ENCODE data around the gene SLC12A4. TPM values are rescaled to one million over a fixed set of nuclear protein-coding genes. Genes with fewer than 3 reads are reported as not detected.
"Not testable (repeated sequence)": the region's sequence is repeated elsewhere in the genome, so short reads cannot be mapped to it uniquely, and the experiment has no call there.

Gene SLC12A4
- total and polyA plus RNA-seq, 9 donors = 27.7 to 85.6 (median 48.7) TPM

DNA sequence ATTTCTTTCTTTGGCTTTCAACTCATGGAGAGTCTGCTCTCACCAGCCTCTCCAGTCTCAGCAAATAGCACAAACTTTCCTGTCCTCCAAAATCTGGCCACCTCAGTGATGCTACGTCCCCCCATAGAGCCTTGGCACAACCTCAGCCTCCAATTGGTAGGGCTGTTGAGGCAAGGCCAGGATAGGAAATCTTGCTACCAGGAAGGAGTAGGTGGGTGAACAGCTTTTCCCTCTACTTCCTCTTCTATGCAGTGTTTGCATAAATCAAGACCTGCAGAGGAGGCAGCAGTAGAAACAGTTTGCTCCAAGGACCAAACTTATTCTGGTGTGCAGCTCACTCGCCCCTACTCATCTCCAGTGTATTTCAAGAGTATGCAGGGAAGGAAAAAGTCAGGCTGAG is 31.5 kb upstream of the SLC12A4 start:
- Histone ChIP-seq H3K27me3 (no peaks in the 10 kb centered on the region), H3K4me3 (no peak overlapping the region), H3K9me3 (no peaks in the 10 kb centered on the region), H3K36me3 (no peaks in the 10 kb centered on the region), H3K27ac (no peak overlapping the region), H3K4me1 (ENCODE audit: insufficient read depth) (no peaks in the 10 kb centered on the region)
- no peak for DNase-seq
- WGBS, 3 donors = 55 to 66% (median 62%) methylated on average over 2 of the region's 2 CpGs
- intact Hi-C loops (cut with DNase I) = loop anchor here in 1 of 4 donors (10.0 kb wide), 1 partner anchor 65 kb away; no protein-coding TSS in a partner anchor
- TF ChIP-seq POLR2A (IDR thresholded peaks at IDR 0.05) (no peak), EP300 (IDR thresholded peaks at IDR 0.05) (no peak)
- TF ChIP-seq, protein P1, sequence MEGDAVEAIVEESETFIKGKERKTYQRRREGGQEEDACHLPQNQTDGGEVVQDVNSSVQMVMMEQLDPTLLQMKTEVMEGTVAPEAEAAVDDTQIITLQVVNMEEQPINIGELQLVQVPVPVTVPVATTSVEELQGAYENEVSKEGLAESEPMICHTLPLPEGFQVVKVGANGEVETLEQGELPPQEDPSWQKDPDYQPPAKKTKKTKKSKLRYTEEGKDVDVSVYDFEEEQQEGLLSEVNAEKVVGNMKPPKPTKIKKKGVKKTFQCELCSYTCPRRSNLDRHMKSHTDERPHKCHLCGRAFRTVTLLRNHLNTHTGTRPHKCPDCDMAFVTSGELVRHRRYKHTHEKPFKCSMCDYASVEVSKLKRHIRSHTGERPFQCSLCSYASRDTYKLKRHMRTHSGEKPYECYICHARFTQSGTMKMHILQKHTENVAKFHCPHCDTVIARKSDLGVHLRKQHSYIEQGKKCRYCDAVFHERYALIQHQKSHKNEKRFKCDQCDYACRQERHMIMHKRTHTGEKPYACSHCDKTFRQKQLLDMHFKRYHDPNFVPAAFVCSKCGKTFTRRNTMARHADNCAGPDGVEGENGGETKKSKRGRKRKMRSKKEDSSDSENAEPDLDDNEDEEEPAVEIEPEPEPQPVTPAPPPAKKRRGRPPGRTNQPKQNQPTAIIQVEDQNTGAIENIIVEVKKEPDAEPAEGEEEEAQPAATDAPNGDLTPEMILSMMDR (IDR thresholded peaks at IDR 0.05) = no peak

DNA sequence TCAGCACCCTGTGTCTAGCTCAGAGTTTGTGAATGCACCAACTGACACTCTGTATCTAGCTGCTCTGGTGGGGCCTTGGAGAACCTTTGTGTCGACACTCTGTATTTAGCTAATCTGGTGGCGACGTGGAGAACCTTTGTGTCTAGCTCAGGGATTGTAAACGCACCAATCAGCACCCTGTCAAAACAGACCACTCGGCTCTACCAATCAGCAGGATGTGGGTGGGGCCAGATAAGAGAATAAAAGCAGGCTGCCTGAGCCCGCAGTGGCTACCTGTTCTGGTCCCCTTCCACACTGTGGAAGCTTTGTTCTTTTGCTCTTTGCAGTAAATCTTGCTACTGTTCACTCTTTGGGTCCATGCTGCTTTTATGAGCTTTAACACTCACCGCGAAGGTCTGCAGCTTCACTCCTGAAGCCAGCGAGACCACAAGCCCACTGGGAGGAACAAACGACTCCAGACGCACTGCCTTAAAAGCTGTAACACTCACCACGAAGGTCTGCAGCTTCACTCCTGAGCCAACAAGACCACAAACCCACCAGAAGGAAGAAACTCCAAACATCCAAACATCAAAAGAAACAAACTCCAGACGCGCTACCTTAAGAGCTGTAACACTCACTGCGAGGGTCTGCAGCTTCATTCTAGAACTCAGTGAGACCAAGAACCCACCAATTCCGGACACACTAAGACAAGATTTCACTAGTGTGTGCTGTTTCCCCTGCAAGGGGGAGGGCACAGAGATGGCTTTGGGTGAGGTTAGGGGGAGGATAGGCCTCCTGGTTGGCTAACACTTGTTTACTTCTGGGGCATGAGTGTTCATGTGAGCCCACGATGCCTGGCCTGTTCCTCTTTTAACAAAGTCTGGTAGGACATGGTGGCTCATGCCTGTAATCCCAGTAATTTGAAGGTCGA is 30.6 kb upstream of the SLC12A4 start, which contains the start of gene DPEP2:
DPEP2 (minus strand) TSS at position 706 of the 910 bp plus-strand sequence. CDS start 6,272 bp downstream, outside the sequence.
- intact Hi-C loops (cut with DNase I) = loop anchor here in 1 of 4 donors (10.0 kb wide), 1 partner anchor 66 kb away; no protein-coding TSS in a partner anchor
- not testable (repeated sequence) for H3K27ac ChIP-seq; DNase-seq; H3K4me1 ChIP-seq (ENCODE audit: insufficient read depth); H3K4me3 ChIP-seq; H3K27me3 ChIP-seq; H3K9me3 ChIP-seq; H3K36me3 ChIP-seq
- 68% methylated on average over 18 of the region's 18 CpGs for WGBS, 3 donors

DNA sequence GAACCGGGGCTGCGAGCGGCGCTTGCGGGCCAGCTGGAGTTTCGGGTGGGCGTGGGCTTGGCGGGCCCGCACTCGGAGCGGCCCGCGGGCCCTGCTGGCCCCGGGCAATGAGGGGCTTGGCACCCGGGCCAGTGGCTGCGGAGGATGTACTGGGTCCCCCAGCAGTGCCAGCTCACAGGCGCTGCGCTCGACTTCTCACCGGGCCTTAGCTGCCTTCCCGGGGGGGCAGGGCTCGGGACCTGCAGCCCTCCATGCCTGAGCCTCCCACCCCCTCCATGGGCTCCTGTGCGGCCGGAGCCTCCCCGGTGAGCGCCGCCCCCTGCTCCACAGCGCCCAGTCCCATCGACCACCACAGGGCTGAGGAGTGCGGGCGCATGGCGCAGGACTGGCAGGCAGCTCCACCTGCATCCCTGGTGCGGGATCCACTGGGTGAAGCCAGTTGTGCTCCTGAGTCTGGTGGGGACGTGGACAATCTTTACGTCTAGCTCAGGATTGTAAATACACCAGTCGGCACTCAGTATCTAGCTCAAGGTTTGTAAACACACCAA is 29.9 kb upstream of the SLC12A4 start:
- not testable (repeated sequence) for DNase-seq; H3K27me3 ChIP-seq; H3K4me3 ChIP-seq; H3K4me1 ChIP-seq (ENCODE audit: insufficient read depth); H3K27ac ChIP-seq; H3K9me3 ChIP-seq; H3K36me3 ChIP-seq
- WGBS, 3 donors = 90 to 95% (median 93%) methylated on average over 31 to 36 of the region's 36 CpGs
- intact Hi-C loops (cut with DNase I) = loop anchor here in 1 of 4 donors (10.0 kb wide), 1 partner anchor 66 kb away; no protein-coding TSS in a partner anchor

DNA sequence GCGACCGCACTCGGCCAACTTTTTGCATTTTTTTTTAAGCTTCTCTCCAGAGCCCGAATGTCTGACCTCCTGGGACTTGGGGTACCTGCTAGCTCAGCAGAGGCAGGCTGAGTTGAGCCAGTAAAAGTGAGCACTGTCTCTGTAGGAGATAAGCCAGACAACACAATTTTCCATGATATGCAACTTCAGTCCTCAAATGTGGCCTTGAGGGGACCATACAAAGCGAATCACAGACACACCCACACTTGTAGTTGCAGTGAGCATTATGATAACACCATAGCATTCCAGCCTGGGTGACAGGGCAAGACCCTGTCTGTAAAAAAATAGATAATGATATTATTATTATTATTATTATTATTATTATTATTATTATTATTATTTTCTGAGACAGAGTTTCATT is 28.2 kb upstream of the SLC12A4 start:
- DNase-seq = no peak

DNA sequence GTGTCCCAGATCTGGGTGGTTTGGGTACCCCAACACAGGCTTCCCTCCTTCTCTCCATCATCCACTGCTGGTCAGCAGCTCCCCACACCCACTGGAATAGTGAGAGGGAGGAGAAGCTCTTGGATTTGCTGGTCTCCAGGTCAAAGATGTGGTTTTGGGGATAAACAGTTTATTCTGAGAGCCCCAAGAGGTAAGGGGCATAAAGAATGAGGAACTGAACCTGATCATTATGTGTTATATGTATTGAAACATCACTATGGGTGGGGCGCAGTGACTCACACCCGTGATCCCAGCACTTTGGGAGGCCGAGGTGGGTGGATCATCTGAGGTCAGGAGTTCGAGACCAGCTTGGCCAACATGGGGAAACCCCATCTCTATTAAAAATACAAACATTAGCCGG is 27.0 kb upstream of the SLC12A4 start:
- no peaks in the 10 kb centered on the region for H3K9me3 ChIP-seq
- no peak overlapping the region for H3K27ac ChIP-seq
- no peak for TF ChIP-seq POLR2A (IDR thresholded peaks at IDR 0.05)
- TF ChIP-seq, protein P1 (IDR thresholded peaks at IDR 0.05) = no peak
- no peak for TF ChIP-seq EP300 (IDR thresholded peaks at IDR 0.05)
- intact Hi-C loops (cut with DNase I) = loop anchor here in 1 of 4 donors (10.0 kb wide), 1 partner anchor 69 kb away; no protein-coding TSS in a partner anchor
- no peak overlapping the region for H3K4me3 ChIP-seq
- peaks cover 2% of the 10 kb centered on the region for H3K4me1 ChIP-seq (ENCODE audit: insufficient read depth)
- 82 to 87% (median 84%) methylated on average over 5 of the region's 5 CpGs for WGBS, 3 donors
- no peaks in the 10 kb centered on the region for H3K27me3 ChIP-seq
- H3K36me3 ChIP-seq = no peaks in the 10 kb centered on the region
- no peak for DNase-seq

More for the DNA sequence above, 28.2 kb upstream of the SLC12A4 start:
- TF ChIP-seq POLR2A (IDR thresholded peaks at IDR 0.05) = no peak
- TF ChIP-seq, protein P1 (IDR thresholded peaks at IDR 0.05) = no peak
- TF ChIP-seq EP300 (IDR thresholded peaks at IDR 0.05) = no peak
- WGBS, 3 donors = 83 to 91% (median 86%) methylated on average over 5 of the region's 5 CpGs
- H3K4me3 ChIP-seq = no peak overlapping the region
- peaks cover 2% of the 10 kb centered on the region for H3K4me1 ChIP-seq (ENCODE audit: insufficient read depth)
- H3K27me3 ChIP-seq = no peaks in the 10 kb centered on the region
- no peak overlapping the region for H3K27ac ChIP-seq
- intact Hi-C loops (cut with DNase I) = loop anchor here in 1 of 4 donors (10.0 kb wide), 1 partner anchor 68 kb away; no protein-coding TSS in a partner anchor
- H3K36me3 ChIP-seq = no peaks in the 10 kb centered on the region
- no peaks in the 10 kb centered on the region for H3K9me3 ChIP-seq

DNA sequence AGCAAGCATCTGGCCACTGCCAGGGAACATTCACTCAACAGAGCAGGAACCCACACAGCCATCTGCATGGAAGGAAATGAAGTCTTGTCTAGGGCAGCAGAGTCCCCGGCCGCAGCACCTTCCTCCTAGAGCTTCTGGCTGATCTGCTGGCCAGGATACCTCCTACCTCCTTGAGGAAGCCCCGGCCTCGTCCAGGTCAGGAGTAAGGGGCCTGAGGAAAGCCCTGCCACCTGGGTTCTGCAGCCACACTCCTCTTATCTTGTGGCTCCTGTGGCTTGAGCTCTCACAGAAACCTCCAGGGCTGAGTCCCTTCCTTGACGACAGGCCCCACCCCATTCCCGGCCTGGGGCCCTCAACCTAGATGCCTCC is 25.6 kb upstream of the SLC12A4 start:
- not testable (repeated sequence) for H3K9me3 ChIP-seq

More for the DNA sequence above, 25.6 kb upstream of the SLC12A4 start:
- H3K36me3 ChIP-seq; H3K4me3 ChIP-seq; H3K4me1 ChIP-seq (ENCODE audit: insufficient read depth); H3K27ac ChIP-seq; H3K27me3 ChIP-seq; DNase-seq: not testable (repeated sequence)
- intact Hi-C loops (cut with DNase I) = loop anchor here in 3 of 4 donors (5.0 to 10.0 kb wide), 4 partner anchors 48 to 238 kb away; no protein-coding TSS in a partner anchor
- 61 to 83% (median 77%) methylated on average over 4 to 6 of the region's 6 CpGs for WGBS, 3 donors
